ENCODE results near the gene RFX4.

- TF ChIP-seq CTCF (IDR thresholded peaks at IDR 0.05; ENCODE audit: borderline replicate concordance, extremely low read depth, low read length, poor library complexity, severe bottlenecking): no peak
- no peak for TF ChIP-seq EZH2 (IDR thresholded peaks at IDR 0.05; ENCODE audit: borderline replicate concordance, low read depth, low read length, severe bottlenecking)
Observed at GRCh38 chr12:106750524-106750923, 167.7 kb downstream of the RFX4 start.
